Left renal pelvis (tissue), 4 donors: Measurements from ENCODE around the gene ERC2. TPM values are rescaled to one million over a fixed set of nuclear protein-coding genes. Genes with fewer than 3 reads are reported as not detected.

Source experiments
- DNase-seq, 4 donors: peaks; one replicate each; pipeline ENCODE4 v3.0.0-alpha.2; 2013; ENCODE audit warnings: low read depth in 4 of 4, low spot score in 3 of 4
- polyA plus RNA-seq, 4 donors: library from polyadenylated mRNA; unstranded; fragments of 120-200 nt; gene quantifications; one replicate each; pipeline ENCODE4 v1.2.1, GENCODE V29; 2013; ENCODE audit not compliant: insufficient read length in 4 of 4

ERC2 gene
- polyA plus RNA-seq, 4 donors, result 1.2 to 5.3 (median 2.9) TPM

GRCh38 chr3:56370991-56371775 lies 97.1 kb downstream of the ERC2 start:
- DNase-seq, result no peak

- DNase-seq, result no peak
These were observed 98.4 kb downstream of the ERC2 start for GRCh38 chr3:56369914-56370313.

- DNase-seq, result no peak
These were observed 99.4 kb downstream of the ERC2 start for GRCh38 chr3:56368846-56369245.

GRCh38 chr3:56366641-56367162 lies 101.6 kb downstream of the ERC2 start:
- no peak for DNase-seq

- DNase-seq, result no peak
These were observed 102.2 kb downstream of the ERC2 start for GRCh38 chr3:56365905-56366640.

GRCh38 chr3:56364665-56365064 lies 103.6 kb downstream of the ERC2 start:
- no peak for DNase-seq

- no peak for DNase-seq
These were observed 104.5 kb downstream of the ERC2 start for GRCh38 chr3:56363720-56364119.

- no peak for DNase-seq
These were observed 106.5 kb downstream of the ERC2 start for GRCh38 chr3:56361731-56362130.

- DNase-seq, result peak in 3 of 4 donors; percentile 3 to 30 (median 8)
These were observed 111.0 kb downstream of the ERC2 start for GRCh38 chr3:56357266-56357665.

- DNase-seq, result no peak
These were observed 111.5 kb downstream of the ERC2 start for GRCh38 chr3:56356808-56357207.

- no peak for DNase-seq
These were observed 112.6 kb downstream of the ERC2 start for GRCh38 chr3:56355570-56356185.

GRCh38 chr3:56351537-56351936 lies 116.7 kb downstream of the ERC2 start:
- DNase-seq, result no peak

GRCh38 chr3:56347219-56347871 lies 120.9 kb downstream of the ERC2 start:
- no peak for DNase-seq

- no peak for DNase-seq
These were observed 125.8 kb downstream of the ERC2 start for GRCh38 chr3:56342475-56342874.

- DNase-seq, result no peak
These were observed 128.6 kb downstream of the ERC2 start for GRCh38 chr3:56339671-56340070.

- no peak for DNase-seq
These were observed 129.0 kb downstream of the ERC2 start for GRCh38 chr3:56339244-56339643.

- no peak for DNase-seq
These were observed 132.2 kb downstream of the ERC2 start for GRCh38 chr3:56336023-56336422.

- no peak for DNase-seq
These were observed 143.8 kb downstream of the ERC2 start for GRCh38 chr3:56324473-56324872.

GRCh38 chr3:56323986-56324420 lies 144.3 kb downstream of the ERC2 start:
- no peak for DNase-seq

GRCh38 chr3:56322862-56323261 lies 145.4 kb downstream of the ERC2 start:
- DNase-seq, result no peak

GRCh38 chr3:56321892-56322291 lies 146.4 kb downstream of the ERC2 start:
- DNase-seq, result no peak
